ENCODE data around the gene DDX10. TPM values are rescaled to one million over a fixed set of nuclear protein-coding genes. Genes with fewer than 3 reads are reported as not detected.

Gene DDX10
- total and polyA plus RNA-seq, 4 donors, result 8.0 to 11.8 (median 9.0) TPM

DNA sequence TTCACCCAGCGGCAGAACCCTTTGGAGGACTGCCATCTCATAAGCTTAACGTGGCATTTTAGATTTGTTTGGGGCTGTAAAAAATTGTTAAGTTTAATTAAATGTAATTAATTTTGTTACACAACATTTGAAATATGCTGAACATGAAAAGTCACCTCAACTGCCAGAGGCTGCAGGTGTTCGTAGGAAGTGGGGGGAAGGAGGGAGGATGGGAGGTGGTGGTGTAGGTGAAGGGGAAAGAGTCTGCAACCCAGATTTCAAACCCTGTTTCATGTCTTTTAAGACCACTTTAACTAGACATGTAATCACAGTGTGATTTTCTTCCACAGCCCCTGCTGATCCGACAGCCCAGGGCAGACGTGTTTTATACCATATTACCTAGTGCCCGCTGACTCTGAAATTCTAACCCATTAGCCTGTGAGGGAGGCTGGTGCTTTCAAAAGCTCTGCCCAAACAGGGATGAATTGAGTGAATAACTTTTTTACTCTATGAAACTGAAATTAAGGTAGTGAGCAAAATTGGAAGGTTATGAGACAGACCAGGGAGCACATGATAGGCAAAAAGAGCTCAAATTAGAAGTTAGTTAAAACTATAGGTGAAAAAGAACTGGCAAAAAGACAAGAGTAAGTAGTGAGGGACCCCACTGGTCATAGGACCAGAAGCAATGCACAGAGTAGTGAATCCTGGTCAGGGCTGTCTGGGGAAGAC, 279.8 kb downstream of the DDX10 start:
- WGBS, result 96% methylated on average over 6 of the region's 6 CpGs
- Histone ChIP-seq H3K27me3 (ENCODE audit: control insufficient read depth in 4 of 4, insufficient read depth in 4 of 4, low read length in 3 of 4) (no peaks in the 10 kb centered on the region), H3K27ac (ENCODE audit: low read depth in 1 of 2, low read length in 2 of 2) (no peak overlapping the region), H3K9ac (ENCODE audit: low read depth in 1 of 2, low read length in 2 of 2) (no peak overlapping the region), H3K4me1 (ENCODE audit: control insufficient read depth in 4 of 4, insufficient read depth in 4 of 4, low read length in 3 of 4) (no peaks in the 10 kb centered on the region), H3K9me3 (ENCODE audit: control insufficient read depth in 4 of 4, low read length in 3 of 4) (peaks cover 0 to 3% (median 1%) of the 10 kb centered on the region in 4 donors), H3K4me3 (ENCODE audit: low read depth in 1 of 3, low read length in 3 of 3) (no peak overlapping the region), H3K36me3 (ENCODE audit: control insufficient read depth in 4 of 4, insufficient read depth in 3 of 4, low read depth in 1 of 4, low read length in 3 of 4) (peaks cover 0 to 15% (median 1%) of the 10 kb centered on the region in 4 donors)
- TF ChIP-seq HNF4A (conservative IDR thresholded peaks at IDR 0.05), result no peak
- no peak for TF ChIP-seq EGR1 (IDR thresholded peaks at IDR 0.05; ENCODE audit: low read depth in 2 of 2)
- TF ChIP-seq, protein P1, sequence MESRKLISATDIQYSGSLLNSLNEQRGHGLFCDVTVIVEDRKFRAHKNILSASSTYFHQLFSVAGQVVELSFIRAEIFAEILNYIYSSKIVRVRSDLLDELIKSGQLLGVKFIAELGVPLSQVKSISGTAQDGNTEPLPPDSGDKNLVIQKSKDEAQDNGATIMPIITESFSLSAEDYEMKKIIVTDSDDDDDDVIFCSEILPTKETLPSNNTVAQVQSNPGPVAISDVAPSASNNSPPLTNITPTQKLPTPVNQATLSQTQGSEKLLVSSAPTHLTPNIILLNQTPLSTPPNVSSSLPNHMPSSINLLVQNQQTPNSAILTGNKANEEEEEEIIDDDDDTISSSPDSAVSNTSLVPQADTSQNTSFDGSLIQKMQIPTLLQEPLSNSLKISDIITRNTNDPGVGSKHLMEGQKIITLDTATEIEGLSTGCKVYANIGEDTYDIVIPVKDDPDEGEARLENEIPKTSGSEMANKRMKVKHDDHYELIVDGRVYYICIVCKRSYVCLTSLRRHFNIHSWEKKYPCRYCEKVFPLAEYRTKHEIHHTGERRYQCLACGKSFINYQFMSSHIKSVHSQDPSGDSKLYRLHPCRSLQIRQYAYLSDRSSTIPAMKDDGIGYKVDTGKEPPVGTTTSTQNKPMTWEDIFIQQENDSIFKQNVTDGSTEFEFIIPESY (IDR thresholded peaks at IDR 0.05), result no peak
- TF ChIP-seq, protein P2, sequence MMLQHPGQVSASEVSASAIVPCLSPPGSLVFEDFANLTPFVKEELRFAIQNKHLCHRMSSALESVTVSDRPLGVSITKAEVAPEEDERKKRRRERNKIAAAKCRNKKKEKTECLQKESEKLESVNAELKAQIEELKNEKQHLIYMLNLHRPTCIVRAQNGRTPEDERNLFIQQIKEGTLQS (IDR thresholded peaks at IDR 0.05), result no peak
- no peak for TF ChIP-seq FOXA2 (IDR thresholded peaks at IDR 0.05)
- TF ChIP-seq GABPA (IDR thresholded peaks at IDR 0.05 in 1 of 2, conservative IDR thresholded peaks at IDR 0.05 in 1 of 2), result no peak
- TF ChIP-seq FOXA1 (IDR thresholded peaks at IDR 0.05), result no peak
- TF ChIP-seq RAD21 (IDR thresholded peaks at IDR 0.05), result no peak
- TF ChIP-seq YY1 (IDR thresholded peaks at IDR 0.05), result no peak
- TF ChIP-seq TAF1 (conservative IDR thresholded peaks at IDR 0.05), result no peak
- TF ChIP-seq JUND (IDR thresholded peaks at IDR 0.05), result no peak
- no peak for TF ChIP-seq NR2F2 (IDR thresholded peaks at IDR 0.05)
- TF ChIP-seq HNF4G (IDR thresholded peaks at IDR 0.05), result no peak
- no peak for DNase-seq (ENCODE audit: low spot score)

DNA sequence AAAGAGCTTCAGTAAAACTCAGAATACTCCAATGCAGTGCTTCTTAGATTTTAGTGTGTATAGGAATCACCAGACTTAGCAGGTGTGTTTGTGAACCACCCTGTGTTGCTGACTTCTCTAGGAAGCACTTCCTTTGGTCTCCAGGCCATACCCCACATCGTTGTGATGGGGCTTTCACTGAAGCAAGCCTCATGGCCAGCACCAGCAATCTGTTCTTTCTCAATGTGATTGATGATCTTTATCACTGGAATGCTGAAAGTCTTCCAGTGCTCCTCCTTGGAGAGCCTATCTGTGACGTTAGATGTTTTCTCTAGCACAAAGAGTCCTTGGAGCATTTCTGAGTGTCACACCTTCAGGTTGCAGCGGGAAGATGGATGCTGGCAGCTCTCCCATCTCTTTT, 280.5 kb downstream of the DDX10 start:
- H3K9me3 ChIP-seq (ENCODE audit: control insufficient read depth in 4 of 4, low read length in 3 of 4), result peaks cover 0 to 3% (median 1%) of the 10 kb centered on the region in 4 donors
- H3K36me3 ChIP-seq (ENCODE audit: control insufficient read depth in 4 of 4, insufficient read depth in 3 of 4, low read depth in 1 of 4, low read length in 3 of 4), result peaks cover 0 to 9% (median 1%) of the 10 kb centered on the region in 4 donors
- no peak overlapping the region for H3K27ac ChIP-seq (ENCODE audit: low read depth in 1 of 2, low read length in 2 of 2)
- H3K4me1 ChIP-seq (ENCODE audit: control insufficient read depth in 4 of 4, insufficient read depth in 4 of 4, low read length in 3 of 4), result no peaks in the 10 kb centered on the region
- H3K9ac ChIP-seq (ENCODE audit: low read depth in 1 of 2, low read length in 2 of 2), result no peak overlapping the region
- 81% methylated on average over 3 of the region's 3 CpGs for WGBS
- no peak for TF ChIP-seq FOXA2 (IDR thresholded peaks at IDR 0.05)
- TF ChIP-seq, protein P3, sequence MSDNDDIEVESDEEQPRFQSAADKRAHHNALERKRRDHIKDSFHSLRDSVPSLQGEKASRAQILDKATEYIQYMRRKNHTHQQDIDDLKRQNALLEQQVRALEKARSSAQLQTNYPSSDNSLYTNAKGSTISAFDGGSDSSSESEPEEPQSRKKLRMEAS (IDR thresholded peaks at IDR 0.05), result no peak
- TF ChIP-seq, protein P1 (IDR thresholded peaks at IDR 0.05), result no peak
- no peak for TF ChIP-seq TAF1 (conservative IDR thresholded peaks at IDR 0.05)
- no peak for TF ChIP-seq YY1 (IDR thresholded peaks at IDR 0.05)
- no peak for TF ChIP-seq RXRA (IDR thresholded peaks at IDR 0.05)
- TF ChIP-seq FOXA1 (IDR thresholded peaks at IDR 0.05), result no peak
- no peak for TF ChIP-seq HNF4A (conservative IDR thresholded peaks at IDR 0.05)
- TF ChIP-seq RAD21 (IDR thresholded peaks at IDR 0.05), result no peak
- no peak for TF ChIP-seq SP1 (IDR thresholded peaks at IDR 0.05)
- TF ChIP-seq JUND (IDR thresholded peaks at IDR 0.05), result no peak
- TF ChIP-seq, protein P4, sequence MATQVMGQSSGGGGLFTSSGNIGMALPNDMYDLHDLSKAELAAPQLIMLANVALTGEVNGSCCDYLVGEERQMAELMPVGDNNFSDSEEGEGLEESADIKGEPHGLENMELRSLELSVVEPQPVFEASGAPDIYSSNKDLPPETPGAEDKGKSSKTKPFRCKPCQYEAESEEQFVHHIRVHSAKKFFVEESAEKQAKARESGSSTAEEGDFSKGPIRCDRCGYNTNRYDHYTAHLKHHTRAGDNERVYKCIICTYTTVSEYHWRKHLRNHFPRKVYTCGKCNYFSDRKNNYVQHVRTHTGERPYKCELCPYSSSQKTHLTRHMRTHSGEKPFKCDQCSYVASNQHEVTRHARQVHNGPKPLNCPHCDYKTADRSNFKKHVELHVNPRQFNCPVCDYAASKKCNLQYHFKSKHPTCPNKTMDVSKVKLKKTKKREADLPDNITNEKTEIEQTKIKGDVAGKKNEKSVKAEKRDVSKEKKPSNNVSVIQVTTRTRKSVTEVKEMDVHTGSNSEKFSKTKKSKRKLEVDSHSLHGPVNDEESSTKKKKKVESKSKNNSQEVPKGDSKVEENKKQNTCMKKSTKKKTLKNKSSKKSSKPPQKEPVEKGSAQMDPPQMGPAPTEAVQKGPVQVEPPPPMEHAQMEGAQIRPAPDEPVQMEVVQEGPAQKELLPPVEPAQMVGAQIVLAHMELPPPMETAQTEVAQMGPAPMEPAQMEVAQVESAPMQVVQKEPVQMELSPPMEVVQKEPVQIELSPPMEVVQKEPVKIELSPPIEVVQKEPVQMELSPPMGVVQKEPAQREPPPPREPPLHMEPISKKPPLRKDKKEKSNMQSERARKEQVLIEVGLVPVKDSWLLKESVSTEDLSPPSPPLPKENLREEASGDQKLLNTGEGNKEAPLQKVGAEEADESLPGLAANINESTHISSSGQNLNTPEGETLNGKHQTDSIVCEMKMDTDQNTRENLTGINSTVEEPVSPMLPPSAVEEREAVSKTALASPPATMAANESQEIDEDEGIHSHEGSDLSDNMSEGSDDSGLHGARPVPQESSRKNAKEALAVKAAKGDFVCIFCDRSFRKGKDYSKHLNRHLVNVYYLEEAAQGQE (IDR thresholded peaks at IDR 0.05), result no peak
- TF ChIP-seq NR2F2 (IDR thresholded peaks at IDR 0.05), result no peak
- TF ChIP-seq, protein P5, sequence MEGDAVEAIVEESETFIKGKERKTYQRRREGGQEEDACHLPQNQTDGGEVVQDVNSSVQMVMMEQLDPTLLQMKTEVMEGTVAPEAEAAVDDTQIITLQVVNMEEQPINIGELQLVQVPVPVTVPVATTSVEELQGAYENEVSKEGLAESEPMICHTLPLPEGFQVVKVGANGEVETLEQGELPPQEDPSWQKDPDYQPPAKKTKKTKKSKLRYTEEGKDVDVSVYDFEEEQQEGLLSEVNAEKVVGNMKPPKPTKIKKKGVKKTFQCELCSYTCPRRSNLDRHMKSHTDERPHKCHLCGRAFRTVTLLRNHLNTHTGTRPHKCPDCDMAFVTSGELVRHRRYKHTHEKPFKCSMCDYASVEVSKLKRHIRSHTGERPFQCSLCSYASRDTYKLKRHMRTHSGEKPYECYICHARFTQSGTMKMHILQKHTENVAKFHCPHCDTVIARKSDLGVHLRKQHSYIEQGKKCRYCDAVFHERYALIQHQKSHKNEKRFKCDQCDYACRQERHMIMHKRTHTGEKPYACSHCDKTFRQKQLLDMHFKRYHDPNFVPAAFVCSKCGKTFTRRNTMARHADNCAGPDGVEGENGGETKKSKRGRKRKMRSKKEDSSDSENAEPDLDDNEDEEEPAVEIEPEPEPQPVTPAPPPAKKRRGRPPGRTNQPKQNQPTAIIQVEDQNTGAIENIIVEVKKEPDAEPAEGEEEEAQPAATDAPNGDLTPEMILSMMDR (IDR thresholded peaks at IDR 0.05; ENCODE audit: low read depth, low read length, missing input control), result no peak
- TF ChIP-seq, protein P2 (IDR thresholded peaks at IDR 0.05), result no peak
- no peak overlapping the region for H3K4me3 ChIP-seq (ENCODE audit: low read depth in 1 of 3, low read length in 3 of 3)
- H3K27me3 ChIP-seq (ENCODE audit: control insufficient read depth in 4 of 4, insufficient read depth in 4 of 4, low read length in 3 of 4), result no peaks in the 10 kb centered on the region
- DNase-seq (ENCODE audit: low spot score), result no peak
